ENCODE measurements around the gene TRIM60. TPM values are rescaled to one million over a fixed set of nuclear protein-coding genes. Genes with fewer than 3 reads are reported as not detected.
A peak's percentile ranks its signal among the peaks of the same experiment; 100 is the strongest.
"Not testable (repeated sequence)": the region's sequence is repeated elsewhere in the genome, so short reads cannot be mapped to it uniquely, and the experiment has no call there.

TRIM60 gene
- total RNA-seq, 4 donors from 2014 or later, result not detected

- H3K4me3 ChIP-seq, result no peak overlapping the region
- intact Hi-C loops (cut with DNase I), result no loop called here
- H3K4me1 ChIP-seq, result no peaks in the 10 kb centered on the region
- H3K36me3 ChIP-seq, result no peaks in the 10 kb centered on the region
- H3K27me3 ChIP-seq, result no peaks in the 10 kb centered on the region
- TF ChIP-seq EP300 (IDR thresholded peaks at IDR 0.05) (no peak), CTCF (IDR thresholded peaks at IDR 0.05) (no peak), POLR2AphosphoS5 (IDR thresholded peaks at IDR 0.05) (no peak), POLR2A (IDR thresholded peaks at IDR 0.05; ENCODE audit: low read depth) (no peak)
- no peaks in the 10 kb centered on the region for H3K9me3 ChIP-seq
- peak; percentile 45 for DNase-seq (ENCODE audit: extremely low spot score)
- WGBS, result 50% methylated on average over 2 of the region's 2 CpGs
- H3K27ac ChIP-seq (replicated peaks in 1 of 4), result no peak overlapping the region
Observed at GRCh38 chr4:165058666-165059065, 26.9 kb downstream of the TRIM60 start.

- Histone ChIP-seq H3K27me3 (no peaks in the 10 kb centered on the region), H3K9me3 (no peaks in the 10 kb centered on the region), H3K4me1 (no peaks in the 10 kb centered on the region), H3K27ac (replicated peaks in 1 of 4) (no peak overlapping the region), H3K36me3 (no peaks in the 10 kb centered on the region), H3K4me3 (no peak overlapping the region)
- no peak for DNase-seq (ENCODE audit: extremely low spot score)
- WGBS, result 86% methylated on average over 4 of the region's 4 CpGs
- no peak for TF ChIP-seq EP300 (IDR thresholded peaks at IDR 0.05)
- no peak for TF ChIP-seq POLR2A (IDR thresholded peaks at IDR 0.05; ENCODE audit: low read depth)
- TF ChIP-seq CTCF (IDR thresholded peaks at IDR 0.05), result no peak
- TF ChIP-seq POLR2AphosphoS5 (IDR thresholded peaks at IDR 0.05), result no peak
- intact Hi-C loops (cut with DNase I), result no loop called here
Observed at GRCh38 chr4:165059386-165059785, 27.6 kb downstream of the TRIM60 start.

GRCh38 chr4:165060938-165061337 is 29.1 kb downstream of the TRIM60 start:
- DNase-seq (ENCODE audit: extremely low spot score), result peak; percentile 47
- no peaks in the 10 kb centered on the region for H3K4me1 ChIP-seq
- H3K4me3 ChIP-seq, result no peak overlapping the region
- intact Hi-C loops (cut with DNase I), result no loop called here
- no peaks in the 10 kb centered on the region for H3K27me3 ChIP-seq
- no peaks in the 10 kb centered on the region for H3K9me3 ChIP-seq
- WGBS, result 52% methylated on average over 1 of the region's 1 CpG
- H3K36me3 ChIP-seq, result no peaks in the 10 kb centered on the region
- H3K27ac ChIP-seq (replicated peaks in 1 of 4), result no peak overlapping the region
- TF ChIP-seq POLR2AphosphoS5 (IDR thresholded peaks at IDR 0.05), result no peak
- no peak for TF ChIP-seq CTCF (IDR thresholded peaks at IDR 0.05)
- no peak for TF ChIP-seq POLR2A (IDR thresholded peaks at IDR 0.05; ENCODE audit: low read depth)
- no peak for TF ChIP-seq EP300 (IDR thresholded peaks at IDR 0.05)

- no peaks in the 10 kb centered on the region for H3K27me3 ChIP-seq
- H3K27ac ChIP-seq (replicated peaks in 1 of 4), result no peak overlapping the region
- H3K9me3 ChIP-seq, result no peaks in the 10 kb centered on the region
- no peak for DNase-seq (ENCODE audit: extremely low spot score)
- no peaks in the 10 kb centered on the region for H3K4me1 ChIP-seq
- TF ChIP-seq EP300 (IDR thresholded peaks at IDR 0.05), result no peak
- no peak for TF ChIP-seq POLR2A (IDR thresholded peaks at IDR 0.05; ENCODE audit: low read depth)
- no peak for TF ChIP-seq CTCF (IDR thresholded peaks at IDR 0.05)
- no peak for TF ChIP-seq POLR2AphosphoS5 (IDR thresholded peaks at IDR 0.05)
- intact Hi-C loops (cut with DNase I), result no loop called here
- no peak overlapping the region for H3K4me3 ChIP-seq
- peaks cover 3 to 5% (median 4%) of the 10 kb centered on the region in 4 donors for H3K36me3 ChIP-seq
- 92% methylated on average over 1 of the region's 1 CpG for WGBS
Observed at GRCh38 chr4:165070560-165070959, 38.8 kb downstream of the TRIM60 start.

- DNase-seq (ENCODE audit: extremely low spot score); H3K9me3 ChIP-seq; H3K4me3 ChIP-seq; intact Hi-C loops (cut with DNase I); H3K27ac ChIP-seq (replicated peaks in 1 of 4); H3K4me1 ChIP-seq; H3K27me3 ChIP-seq: not testable (repeated sequence)
- H3K36me3 ChIP-seq, result peaks cover 14 to 32% (median 22%) of the 10 kb centered on the region in 4 donors
- 79% methylated on average over 10 of the region's 11 CpGs for WGBS
Observed at GRCh38 chr4:165073346-165073745, 41.5 kb downstream of the TRIM60 start.

All from esophagus muscularis mucosa (tissue), 4 donors.